ENCODE results near the gene AGTRAP. TPM values are rescaled to one million over a fixed set of nuclear protein-coding genes. Genes with fewer than 3 reads are reported as not detected.

Gene AGTRAP
- total and polyA plus RNA-seq, 7 experiments from 2014 or later, result 28.2 to 108 (median 36.2) TPM

- no peaks in the 10 kb centered on the region for H3K36me3 Mint-ChIP-seq
- ATAC-seq, result no peak
These were observed 33.3 kb downstream of the AGTRAP start for GRCh38 chr1:11769274-11769673.

GRCh38 chr1:11770011-11770410 is 34.1 kb downstream of the AGTRAP start:
- no peak overlapping the region for H3K4me3 Mint-ChIP-seq
- H3K27me3 ChIP-seq (ENCODE audit: control insufficient read depth in 2 of 2, insufficient read depth in 2 of 2, low read length in 2 of 2), result no peaks in the 10 kb centered on the region
- no peaks in the 10 kb centered on the region for H3K4me1 ChIP-seq (ENCODE audit: control insufficient read depth in 2 of 2, insufficient read depth in 2 of 2, low read length in 2 of 2)
- no peaks in the 10 kb centered on the region for H3K36me3 Mint-ChIP-seq
- intact Hi-C loops (cut with micrococcal nuclease), result no loop called here
- ChIA-PET POLR2A (no interaction called here), CTCF (interaction anchor here (0.9 kb wide), 1 partner anchor 10 kb away, joined by 4 read pairs; no protein-coding TSS in a partner anchor)
- H3K9me3 ChIP-seq (ENCODE audit: control insufficient read depth in 2 of 3, low read length in 3 of 3), result no peaks in the 10 kb centered on the region
- no peak for DNase-seq
- no peak overlapping the region for H3K27ac ChIP-seq (ENCODE audit: low read depth, low read length)
- peaks cover 0 to 3% (median 0%) of the 10 kb centered on the region in 5 donors for H3K27me3 Mint-ChIP-seq
- no peak overlapping the region for H3K27ac Mint-ChIP-seq
- no peaks in the 10 kb centered on the region for H3K36me3 ChIP-seq (ENCODE audit: control insufficient read depth in 2 of 3, insufficient read depth in 3 of 3, low read length in 3 of 3)
- no peaks in the 10 kb centered on the region for H3K9me3 Mint-ChIP-seq
- no peak overlapping the region for H3K4me3 ChIP-seq (ENCODE audit: low read length)
- ATAC-seq, result no peak
- no peaks in the 10 kb centered on the region for H3K4me1 Mint-ChIP-seq

More at GRCh38 chr1:11769274-11769673, 33.3 kb downstream of the AGTRAP start:
- DNase-seq, result no peak
- Histone ChIP-seq H3K36me3 (ENCODE audit: control insufficient read depth in 2 of 3, insufficient read depth in 3 of 3, low read length in 3 of 3) (no peaks in the 10 kb centered on the region), H3K27me3 (ENCODE audit: control insufficient read depth in 2 of 2, insufficient read depth in 2 of 2, low read length in 2 of 2) (no peaks in the 10 kb centered on the region), H3K27ac (ENCODE audit: low read depth, low read length) (no peak overlapping the region), H3K9me3 (ENCODE audit: control insufficient read depth in 2 of 3, low read length in 3 of 3) (no peaks in the 10 kb centered on the region), H3K4me3 (ENCODE audit: low read length) (no peak overlapping the region), H3K4me1 (ENCODE audit: control insufficient read depth in 2 of 2, insufficient read depth in 2 of 2, low read length in 2 of 2) (no peaks in the 10 kb centered on the region)
- Mint-ChIP-seq H3K27me3 (no peaks in the 10 kb centered on the region), H3K9me3 (no peaks in the 10 kb centered on the region), H3K27ac (no peak overlapping the region), H3K4me1 (no peaks in the 10 kb centered on the region), H3K4me3 (no peak overlapping the region)
- intact Hi-C loops (cut with micrococcal nuclease), result no loop called here
- ChIA-PET CTCF (interaction anchor here (0.9 kb wide), 1 partner anchor 11 kb away, joined by 4 read pairs; no protein-coding TSS in a partner anchor), POLR2A (no interaction called here)

GRCh38 chr1:11771481-11772043 is 35.6 kb downstream of the AGTRAP start:
- ATAC-seq (no peak), DNase-seq (no peak)
- Mint-ChIP-seq H3K4me1 (no peaks in the 10 kb centered on the region), H3K9me3 (no peaks in the 10 kb centered on the region), H3K27me3 (peaks cover 0 to 3% (median 0%) of the 10 kb centered on the region in 5 donors), H3K27ac (no peak overlapping the region), H3K4me3 (no peak overlapping the region), H3K36me3 (no peaks in the 10 kb centered on the region)
- no peaks in the 10 kb centered on the region for H3K36me3 ChIP-seq (ENCODE audit: control insufficient read depth in 2 of 3, insufficient read depth in 3 of 3, low read length in 3 of 3)
- H3K4me3 ChIP-seq (ENCODE audit: low read length), result no peak overlapping the region
- no peaks in the 10 kb centered on the region for H3K9me3 ChIP-seq (ENCODE audit: control insufficient read depth in 2 of 3, low read length in 3 of 3)
- no peaks in the 10 kb centered on the region for H3K27me3 ChIP-seq (ENCODE audit: control insufficient read depth in 2 of 2, insufficient read depth in 2 of 2, low read length in 2 of 2)
- H3K27ac ChIP-seq (ENCODE audit: low read depth, low read length), result no peak overlapping the region
- intact Hi-C loops (cut with micrococcal nuclease), result no loop called here
- POLR2A ChIA-PET, result no interaction called here
- H3K4me1 ChIP-seq (ENCODE audit: control insufficient read depth in 2 of 2, insufficient read depth in 2 of 2, low read length in 2 of 2), result no peaks in the 10 kb centered on the region
- CTCF ChIA-PET, result no interaction called here

GRCh38 chr1:11772458-11772857 is 36.5 kb downstream of the AGTRAP start:
- ChIA-PET POLR2A (no interaction called here), CTCF (no interaction called here)
- no peak overlapping the region for H3K4me3 Mint-ChIP-seq
- no peaks in the 10 kb centered on the region for H3K9me3 Mint-ChIP-seq
- H3K36me3 ChIP-seq (ENCODE audit: control insufficient read depth in 2 of 3, insufficient read depth in 3 of 3, low read length in 3 of 3), result no peaks in the 10 kb centered on the region
- H3K27ac ChIP-seq (ENCODE audit: low read depth, low read length), result no peak overlapping the region
- no peaks in the 10 kb centered on the region for H3K36me3 Mint-ChIP-seq
- no peaks in the 10 kb centered on the region for H3K4me1 ChIP-seq (ENCODE audit: control insufficient read depth in 2 of 2, insufficient read depth in 2 of 2, low read length in 2 of 2)
- H3K27me3 Mint-ChIP-seq, result peaks cover 0 to 3% (median 0%) of the 10 kb centered on the region in 5 donors
- no peaks in the 10 kb centered on the region for H3K4me1 Mint-ChIP-seq
- no peak for DNase-seq
- intact Hi-C loops (cut with micrococcal nuclease), result no loop called here
- no peaks in the 10 kb centered on the region for H3K9me3 ChIP-seq (ENCODE audit: control insufficient read depth in 2 of 3, low read length in 3 of 3)
- H3K27me3 ChIP-seq (ENCODE audit: control insufficient read depth in 2 of 2, insufficient read depth in 2 of 2, low read length in 2 of 2), result no peaks in the 10 kb centered on the region
- no peak overlapping the region for H3K4me3 ChIP-seq (ENCODE audit: low read length)
- H3K27ac Mint-ChIP-seq, result no peak overlapping the region
- ATAC-seq, result no peak

GRCh38 chr1:11774753-11775152 is 38.8 kb downstream of the AGTRAP start:
- POLR2A ChIA-PET, result no interaction called here
- intact Hi-C loops (cut with micrococcal nuclease), result no loop called here

GRCh38 chr1:11777658-11778322 is 41.9 kb downstream of the AGTRAP start:
- H3K36me3 ChIP-seq (ENCODE audit: control insufficient read depth in 2 of 3, insufficient read depth in 3 of 3, low read length in 3 of 3), result no peaks in the 10 kb centered on the region
- DNase-seq, result no peak
- CTCF ChIA-PET, result no interaction called here
- no peaks in the 10 kb centered on the region for H3K27me3 ChIP-seq (ENCODE audit: control insufficient read depth in 2 of 2, insufficient read depth in 2 of 2, low read length in 2 of 2)
- no peaks in the 10 kb centered on the region for H3K9me3 Mint-ChIP-seq
- no peak for ATAC-seq
- H3K4me3 ChIP-seq (ENCODE audit: low read length), result no peak overlapping the region
- H3K27ac ChIP-seq (ENCODE audit: low read depth, low read length), result no peak overlapping the region
- no peaks in the 10 kb centered on the region for H3K9me3 ChIP-seq (ENCODE audit: control insufficient read depth in 2 of 3, low read length in 3 of 3)
- no peaks in the 10 kb centered on the region for H3K36me3 Mint-ChIP-seq
- POLR2A ChIA-PET, result no interaction called here
- intact Hi-C loops (cut with micrococcal nuclease), result no loop called here
- H3K4me1 Mint-ChIP-seq, result no peaks in the 10 kb centered on the region
- H3K4me3 Mint-ChIP-seq, result no peak overlapping the region
- no peaks in the 10 kb centered on the region for H3K4me1 ChIP-seq (ENCODE audit: control insufficient read depth in 2 of 2, insufficient read depth in 2 of 2, low read length in 2 of 2)
- no peak overlapping the region for H3K27ac Mint-ChIP-seq
- H3K27me3 Mint-ChIP-seq, result peaks cover 0 to 3% (median 0%) of the 10 kb centered on the region in 5 donors

More at GRCh38 chr1:11774753-11775152, 38.8 kb downstream of the AGTRAP start:
- no peaks in the 10 kb centered on the region for H3K4me1 ChIP-seq (ENCODE audit: control insufficient read depth in 2 of 2, insufficient read depth in 2 of 2, low read length in 2 of 2)
- Mint-ChIP-seq H3K27me3 (peaks cover 0 to 3% (median 0%) of the 10 kb centered on the region in 5 donors), H3K4me1 (no peaks in the 10 kb centered on the region), H3K36me3 (no peaks in the 10 kb centered on the region), H3K9me3 (no peaks in the 10 kb centered on the region), H3K4me3 (no peak overlapping the region), H3K27ac (no peak overlapping the region)
- H3K27me3 ChIP-seq (ENCODE audit: control insufficient read depth in 2 of 2, insufficient read depth in 2 of 2, low read length in 2 of 2), result no peaks in the 10 kb centered on the region
- H3K36me3 ChIP-seq (ENCODE audit: control insufficient read depth in 2 of 3, insufficient read depth in 3 of 3, low read length in 3 of 3), result no peaks in the 10 kb centered on the region
- no peaks in the 10 kb centered on the region for H3K9me3 ChIP-seq (ENCODE audit: control insufficient read depth in 2 of 3, low read length in 3 of 3)
- H3K4me3 ChIP-seq (ENCODE audit: low read length), result no peak overlapping the region
- DNase-seq (no peak), ATAC-seq (no peak)
- no peak overlapping the region for H3K27ac ChIP-seq (ENCODE audit: low read depth, low read length)
- CTCF ChIA-PET, result no interaction called here

- Mint-ChIP-seq H3K36me3 (no peaks in the 10 kb centered on the region), H3K27me3 (peaks cover 0 to 3% (median 0%) of the 10 kb centered on the region in 5 donors), H3K9me3 (no peaks in the 10 kb centered on the region), H3K4me1 (no peaks in the 10 kb centered on the region), H3K27ac (no peak overlapping the region), H3K4me3 (no peak overlapping the region)
- no peaks in the 10 kb centered on the region for H3K9me3 ChIP-seq (ENCODE audit: control insufficient read depth in 2 of 3, low read length in 3 of 3)
- ChIA-PET POLR2A (no interaction called here), CTCF (no interaction called here)
- H3K36me3 ChIP-seq (ENCODE audit: control insufficient read depth in 2 of 3, insufficient read depth in 3 of 3, low read length in 3 of 3), result no peaks in the 10 kb centered on the region
- no peak overlapping the region for H3K27ac ChIP-seq (ENCODE audit: low read depth, low read length)
- DNase-seq (no peak), ATAC-seq (no peak)
- intact Hi-C loops (cut with micrococcal nuclease), result no loop called here
- no peaks in the 10 kb centered on the region for H3K4me1 ChIP-seq (ENCODE audit: control insufficient read depth in 2 of 2, insufficient read depth in 2 of 2, low read length in 2 of 2)
- no peak overlapping the region for H3K4me3 ChIP-seq (ENCODE audit: low read length)
- H3K27me3 ChIP-seq (ENCODE audit: control insufficient read depth in 2 of 2, insufficient read depth in 2 of 2, low read length in 2 of 2), result no peaks in the 10 kb centered on the region
These were observed 42.4 kb downstream of the AGTRAP start for GRCh38 chr1:11778336-11778735.

Measured in naive thymus-derived CD4-positive, alpha-beta T cell (primary cell).